H1 (cell line): ENCODE results near the gene IFNG-AS1.

Experiments used
- CHD1 ChIP-seq: IDR thresholded peaks from 2 replicates; pipeline ENCODE4 v1.6.1; 2012; ENCODE audit warnings: low read depth, low read length, improper control_type of control experiment
- CTCF ChIP-seq, 3 experiments: IDR thresholded peaks; 1 replicate in 2 of 3; 2 replicates in 1 of 3; pipeline versions ENCODE4 v1.5.1 to v1.6.1; 2011; ENCODE audit warnings: low read length in 3 of 3, mild to moderate bottlenecking in 3 of 3, inconsistent platforms in 2 of 3, low read depth in 1 of 3, moderate library complexity in 1 of 3; ENCODE audit not compliant: insufficient read depth in 1 of 3; ENCODE audit errors: control extremely low read depth in 1 of 3
- EZH2 ChIP-seq: fragments of 200-600 bp; sonication (generic); IDR thresholded peaks from 2 replicates; pipeline ENCODE4 v1.7.1; 2012; ENCODE audit warnings: low read depth, mild to moderate bottlenecking, moderate library complexity, low read length, inconsistent platforms; ENCODE audit not compliant: severe bottlenecking
- KDM5A ChIP-seq: fragments of 200-600 bp; IDR thresholded peaks from 2 replicates; pipeline ENCODE4 v1.7.1; 2012; ENCODE audit warnings: mild to moderate bottlenecking, low read length, inconsistent platforms, mixed read lengths
- POLR2A ChIP-seq, 2 experiments: IDR thresholded peaks; 1 replicate in 1 of 2; 2 replicates in 1 of 2; pipeline ENCODE4 v1.6.1; 2011; ENCODE audit warnings: low read depth in 2 of 2, low read length in 2 of 2, mild to moderate bottlenecking in 2 of 2; ENCODE audit errors: control extremely low read depth in 1 of 2
- RAD21 ChIP-seq, 2 experiments: IDR thresholded peaks in 1 of 2; conservative IDR thresholded peaks in 1 of 2; 2 replicates each; pipeline ENCODE4 v1.6.1; 2011; ENCODE audit warnings: low read depth in 2 of 2, low read length in 2 of 2, improper control_type of control experiment in 1 of 2, inconsistent platforms in 1 of 2, mild to moderate bottlenecking in 1 of 2, moderate library complexity in 1 of 2
- SP1 ChIP-seq: IDR thresholded peaks from 2 replicates; pipeline ENCODE4 v1.6.1; 2011; ENCODE audit warnings: low read depth, low read length
- SP2 ChIP-seq: IDR thresholded peaks from 2 replicates; pipeline ENCODE4 v1.6.1; 2012; ENCODE audit warnings: mild to moderate bottlenecking, low read length, inconsistent platforms
- TF ChIP-seq, protein P1 (sequence below): IDR thresholded peaks from 2 replicates; pipeline ENCODE4 v1.6.1; 2011; ENCODE audit warnings: low read length, improper control_type of control experiment

DNA sequence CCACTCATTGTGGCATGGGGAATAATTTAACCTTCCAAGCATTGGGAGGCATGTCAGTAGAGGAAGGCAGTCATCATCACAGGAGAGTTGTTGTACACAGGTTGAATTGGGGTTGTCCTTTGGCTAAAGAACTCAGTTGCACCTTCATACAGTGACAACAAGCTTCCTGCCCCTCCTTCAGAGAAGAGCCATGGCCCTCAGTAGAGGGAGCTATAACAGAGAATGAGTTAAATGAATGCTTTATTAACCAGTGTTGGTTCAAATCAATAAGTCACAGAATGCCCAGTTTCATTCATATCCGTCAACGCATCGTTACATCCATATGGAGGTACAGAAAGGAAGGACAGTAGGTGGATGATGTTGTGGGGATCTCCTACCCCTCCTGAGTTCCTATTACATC is 4.8 kb downstream of the IFNG-AS1 start:
- TF ChIP-seq KDM5A (no peak), CHD1 (no peak), EZH2 (no peak), CTCF (IDR thresholded peaks at IDR 0.05; ENCODE audit: control extremely low read depth in 1 of 3, insufficient read depth in 1 of 3, low read depth in 1 of 3, low read length in 3 of 3) (peak in 1 of 3 experiments; percentile 53; a peak in 2 of 4 replicates), POLR2A (IDR thresholded peaks at IDR 0.05; ENCODE audit: control extremely low read depth in 1 of 2, low read depth in 2 of 2, low read length in 2 of 2) (no peak), SP2 (no peak), SP1 (no peak), RAD21 (IDR thresholded peaks at IDR 0.05 in 1 of 2, conservative IDR thresholded peaks at IDR 0.05 in 1 of 2; ENCODE audit: low read depth in 2 of 2, low read length in 2 of 2) (0 out of 4 replicates have a peak, but pooled peaks of 1 of the 2 experiments have one; percentile 6)
- TF ChIP-seq, protein P1, sequence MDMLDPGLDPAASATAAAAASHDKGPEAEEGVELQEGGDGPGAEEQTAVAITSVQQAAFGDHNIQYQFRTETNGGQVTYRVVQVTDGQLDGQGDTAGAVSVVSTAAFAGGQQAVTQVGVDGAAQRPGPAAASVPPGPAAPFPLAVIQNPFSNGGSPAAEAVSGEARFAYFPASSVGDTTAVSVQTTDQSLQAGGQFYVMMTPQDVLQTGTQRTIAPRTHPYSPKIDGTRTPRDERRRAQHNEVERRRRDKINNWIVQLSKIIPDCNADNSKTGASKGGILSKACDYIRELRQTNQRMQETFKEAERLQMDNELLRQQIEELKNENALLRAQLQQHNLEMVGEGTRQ, result no peak
